NCI-H146 treated with DMSO at 0.1 percent for 48 hours (cell line): ENCODE measurements around the gene IL17RC.

Source experiments
- DNase-seq: peaks from one replicate; lab custom pipeline; 2025; ENCODE audit not compliant: unreplicated experiment; lab: John Stamatoyannopoulos, UW

Gene IL17RC

DNA sequence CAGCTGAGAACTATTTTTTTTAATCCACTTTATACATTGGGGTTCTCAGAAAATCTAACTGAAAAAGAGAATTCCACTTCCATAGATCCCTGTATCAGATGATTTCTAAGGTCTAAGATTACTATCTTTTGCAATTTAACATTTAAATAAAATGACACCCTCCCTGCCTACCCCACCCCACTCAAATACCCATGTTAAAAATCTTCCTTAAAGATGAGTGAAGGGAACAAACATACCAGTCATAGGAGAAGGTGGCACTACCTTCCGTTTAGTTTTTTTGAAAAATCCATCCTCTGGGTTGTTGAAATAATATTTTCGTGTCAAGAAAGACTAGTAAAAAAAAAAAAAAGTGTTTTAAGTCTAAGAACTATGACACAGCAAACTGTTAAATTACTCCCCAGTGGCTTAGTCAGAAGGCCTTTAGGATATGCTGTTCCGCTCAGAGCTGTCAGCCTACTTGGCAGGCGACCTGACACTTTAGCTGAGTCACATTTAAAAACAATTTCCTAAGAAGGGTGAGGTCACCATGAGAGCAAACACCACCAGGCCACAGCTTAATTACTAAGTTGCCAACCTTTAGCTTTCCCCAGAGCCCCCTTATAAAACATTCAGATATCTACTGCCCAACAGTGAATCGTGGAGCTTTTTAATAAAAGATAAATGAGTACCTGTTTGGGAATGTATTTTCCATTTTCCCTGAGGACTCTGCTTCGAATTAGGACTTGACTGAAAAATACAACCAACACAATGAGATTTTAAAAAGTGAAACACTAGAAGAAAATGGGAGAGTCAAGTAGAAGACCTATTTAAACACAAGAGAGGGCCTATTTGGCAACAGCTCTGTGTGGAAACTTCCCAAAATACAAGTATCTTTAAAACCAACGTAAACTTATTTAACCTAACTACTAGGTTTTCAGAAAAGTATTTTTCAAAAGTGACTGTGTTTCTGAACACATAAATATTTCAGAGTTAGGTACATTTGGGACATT, 60.1 kb downstream of the IL17RC start:
- no peak for DNase-seq

- DNase-seq, result no peak
Measured at GRCh38 chr3:9978710-9979305, 61.9 kb downstream of the IL17RC start.

DNA sequence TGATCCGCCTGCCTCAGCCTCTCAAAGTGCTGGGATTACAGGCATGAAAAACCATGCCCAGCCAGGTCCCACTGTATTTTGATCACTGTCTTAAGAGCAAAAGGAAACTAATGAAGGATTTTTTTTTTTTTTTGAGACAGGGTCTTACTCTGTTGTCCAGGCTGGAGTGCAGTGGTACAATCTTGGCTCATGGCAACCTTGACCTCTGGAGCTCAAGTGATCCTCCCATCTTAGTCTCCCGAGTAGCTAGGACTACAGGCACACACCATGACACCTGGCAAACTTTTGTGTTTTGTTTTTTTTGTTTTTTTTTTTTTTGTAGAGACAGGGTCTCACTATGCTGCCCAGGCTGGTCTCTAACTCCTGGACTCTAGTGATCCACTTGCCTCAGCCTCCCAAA, 63.4 kb downstream of the IL17RC start:
- DNase-seq, result no peak
